GM12801 (cell line): ENCODE results near the gene CPXM1.

Source experiments
- TF ChIP-seq, protein P1 (sequence below): IDR thresholded peaks from one replicate; pipeline ENCODE4 v1.5.1; 2011; ENCODE audit warnings: control low read depth; ENCODE audit not compliant: insufficient read length; ENCODE audit errors: extremely low read depth

Gene CPXM1

DNA sequence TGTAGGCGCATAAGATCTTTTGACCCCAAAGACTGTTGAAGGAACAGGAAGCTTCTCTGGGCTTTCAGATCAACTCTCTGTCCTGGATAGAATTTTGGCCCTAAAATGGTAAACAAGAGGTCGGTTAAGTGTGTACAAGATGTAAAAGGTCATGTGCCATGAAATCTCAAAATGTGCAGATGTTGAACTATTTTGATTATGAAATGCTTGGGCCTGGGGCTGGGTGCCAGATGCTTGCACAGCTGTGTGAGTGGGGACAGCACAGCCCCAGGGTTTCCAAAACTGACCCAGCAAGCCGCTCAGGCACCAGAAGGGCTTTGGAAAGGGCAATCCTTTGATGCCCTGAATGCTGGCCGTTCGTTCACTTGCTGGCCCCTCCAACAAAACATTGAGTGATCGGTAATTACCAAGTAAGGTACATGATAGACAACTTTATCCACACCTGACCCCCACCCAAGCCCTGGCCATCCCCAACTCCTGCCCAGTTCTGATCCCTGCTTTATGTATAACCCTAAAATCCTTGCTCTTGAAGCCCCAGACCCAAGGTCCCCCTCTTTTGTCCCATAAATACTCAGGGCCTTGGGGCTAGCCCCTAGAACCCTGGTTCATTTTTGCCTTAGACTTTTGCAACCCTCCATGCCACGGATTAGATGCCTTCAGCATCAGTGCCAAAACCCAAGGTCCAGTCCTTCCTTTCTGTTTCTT is 17.6 kb upstream of the CPXM1 start:
- TF ChIP-seq, protein P1, sequence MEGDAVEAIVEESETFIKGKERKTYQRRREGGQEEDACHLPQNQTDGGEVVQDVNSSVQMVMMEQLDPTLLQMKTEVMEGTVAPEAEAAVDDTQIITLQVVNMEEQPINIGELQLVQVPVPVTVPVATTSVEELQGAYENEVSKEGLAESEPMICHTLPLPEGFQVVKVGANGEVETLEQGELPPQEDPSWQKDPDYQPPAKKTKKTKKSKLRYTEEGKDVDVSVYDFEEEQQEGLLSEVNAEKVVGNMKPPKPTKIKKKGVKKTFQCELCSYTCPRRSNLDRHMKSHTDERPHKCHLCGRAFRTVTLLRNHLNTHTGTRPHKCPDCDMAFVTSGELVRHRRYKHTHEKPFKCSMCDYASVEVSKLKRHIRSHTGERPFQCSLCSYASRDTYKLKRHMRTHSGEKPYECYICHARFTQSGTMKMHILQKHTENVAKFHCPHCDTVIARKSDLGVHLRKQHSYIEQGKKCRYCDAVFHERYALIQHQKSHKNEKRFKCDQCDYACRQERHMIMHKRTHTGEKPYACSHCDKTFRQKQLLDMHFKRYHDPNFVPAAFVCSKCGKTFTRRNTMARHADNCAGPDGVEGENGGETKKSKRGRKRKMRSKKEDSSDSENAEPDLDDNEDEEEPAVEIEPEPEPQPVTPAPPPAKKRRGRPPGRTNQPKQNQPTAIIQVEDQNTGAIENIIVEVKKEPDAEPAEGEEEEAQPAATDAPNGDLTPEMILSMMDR: no peak

DNA sequence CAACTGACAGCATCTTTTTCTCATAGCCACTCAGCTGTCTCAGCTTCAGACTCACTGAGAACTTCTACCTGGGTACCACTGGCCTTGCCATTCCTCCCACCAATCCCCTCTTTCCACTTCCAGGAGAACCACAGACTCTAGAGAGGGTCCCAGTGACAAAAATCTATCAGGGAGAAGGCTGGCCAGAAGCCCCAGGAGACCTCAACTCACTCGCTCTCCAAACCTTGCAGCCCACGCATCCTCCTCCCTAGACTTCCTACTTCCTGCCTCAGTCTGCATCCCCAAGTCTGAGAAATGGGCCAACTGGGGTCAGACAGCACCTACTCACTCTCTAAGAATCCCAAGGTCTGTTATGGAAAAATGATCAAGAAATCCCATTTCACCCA is 16.9 kb upstream of the CPXM1 start:
- TF ChIP-seq, protein P1: no peak

DNA sequence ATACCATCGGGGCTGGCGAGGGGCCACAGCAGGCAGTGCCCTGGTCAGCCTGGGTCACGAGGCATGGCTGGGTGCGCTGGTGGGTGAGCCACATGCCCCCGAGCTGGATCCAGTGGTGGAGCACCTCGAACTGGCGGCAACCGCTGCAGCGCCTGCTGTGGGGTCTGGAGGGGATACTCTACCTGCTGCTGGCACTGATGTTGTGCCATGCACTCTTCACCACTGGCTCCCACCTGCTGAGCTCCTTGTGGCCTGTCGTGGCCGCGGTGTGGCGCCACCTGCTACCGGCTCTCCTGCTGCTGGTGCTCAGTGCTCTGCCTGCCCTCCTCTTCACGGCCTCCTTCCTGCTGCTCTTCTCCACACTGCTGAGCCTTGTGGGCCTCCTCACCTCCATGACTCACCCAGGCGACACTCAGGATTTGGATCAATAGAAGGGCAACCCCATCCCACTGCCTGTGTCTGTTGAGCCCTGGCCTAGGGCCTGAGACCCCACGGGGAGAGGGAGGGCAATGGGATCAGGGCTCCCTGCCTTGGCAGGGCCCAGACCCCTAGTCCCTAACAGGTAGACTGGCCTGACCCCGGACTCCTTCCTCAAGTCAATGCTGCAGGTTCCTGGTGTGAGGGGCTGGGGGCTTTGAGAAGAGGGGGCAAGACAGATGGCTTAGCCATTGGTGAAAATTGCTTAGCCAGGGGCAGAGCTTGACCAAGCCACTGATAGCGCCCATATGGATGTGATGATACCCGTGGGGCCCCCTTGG is 16.3 kb upstream of the CPXM1 start:
- TF ChIP-seq, protein P1: no peak

DNA sequence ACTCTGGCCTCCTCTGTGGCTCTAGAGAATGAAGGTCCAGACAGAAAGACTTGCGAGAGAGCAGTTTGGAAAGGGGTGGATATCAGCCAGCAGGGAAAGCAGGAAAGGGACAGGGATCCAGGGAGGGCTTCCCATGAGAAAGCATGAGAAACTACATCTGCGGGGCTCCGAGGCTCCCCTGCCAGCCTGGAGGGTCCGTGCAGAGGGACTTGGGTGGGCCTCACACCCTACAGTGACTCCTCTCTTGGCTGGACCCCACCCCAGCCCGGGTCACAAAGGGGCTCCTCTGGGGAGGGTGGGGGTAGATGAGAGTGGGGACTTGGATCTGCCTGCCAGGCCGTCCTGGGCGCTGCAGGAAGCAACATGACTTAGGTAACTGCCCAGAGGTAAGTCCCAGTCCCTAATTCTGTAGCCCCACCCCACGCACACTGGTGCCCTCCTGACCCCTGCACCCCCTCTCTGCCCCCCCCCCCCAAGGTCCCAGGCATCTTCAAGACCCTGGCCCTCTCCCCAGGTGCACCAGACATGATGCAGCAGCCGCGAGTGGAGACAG is 15.7 kb upstream of the CPXM1 start, which contains the start of gene TMEM239:
Gene TMEM239 (plus strand): TSS at position 335 of the 553 bp plus-strand sequence. CDS start 191 bp downstream, at position 526.
- TF ChIP-seq, protein P1: no peak

DNA sequence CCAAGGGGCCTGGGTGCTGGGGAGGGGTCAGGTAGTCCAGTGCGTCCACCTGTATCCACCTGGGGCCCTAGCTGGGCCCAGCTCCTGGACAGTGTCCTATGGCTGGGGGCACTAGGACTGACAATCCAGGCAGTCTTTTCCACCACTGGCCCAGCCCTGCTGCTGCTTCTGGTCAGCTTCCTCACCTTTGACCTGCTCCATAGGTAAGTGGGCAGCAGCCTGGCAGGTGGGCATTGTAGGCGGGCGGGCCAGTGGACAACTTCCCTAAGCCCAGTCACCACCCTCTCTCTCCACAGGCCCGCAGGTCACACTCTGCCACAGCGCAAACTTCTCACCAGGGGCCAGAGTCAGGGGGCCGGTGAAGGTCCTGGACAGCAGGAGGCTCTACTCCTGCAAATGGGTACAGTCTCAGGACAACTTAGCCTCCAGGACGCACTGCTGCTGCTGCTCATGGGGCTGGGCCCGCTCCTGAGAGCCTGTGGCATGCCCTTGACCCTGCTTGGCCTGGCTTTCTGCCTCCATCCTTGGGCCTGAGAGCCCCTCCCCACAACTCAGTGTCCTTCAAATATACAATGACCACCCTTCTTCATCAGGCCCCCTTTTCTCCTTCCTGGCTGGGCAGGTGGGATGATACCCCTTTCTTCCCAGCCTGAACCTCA is 14.9 kb upstream of the CPXM1 start:
- TF ChIP-seq, protein P1: no peak

DNA sequence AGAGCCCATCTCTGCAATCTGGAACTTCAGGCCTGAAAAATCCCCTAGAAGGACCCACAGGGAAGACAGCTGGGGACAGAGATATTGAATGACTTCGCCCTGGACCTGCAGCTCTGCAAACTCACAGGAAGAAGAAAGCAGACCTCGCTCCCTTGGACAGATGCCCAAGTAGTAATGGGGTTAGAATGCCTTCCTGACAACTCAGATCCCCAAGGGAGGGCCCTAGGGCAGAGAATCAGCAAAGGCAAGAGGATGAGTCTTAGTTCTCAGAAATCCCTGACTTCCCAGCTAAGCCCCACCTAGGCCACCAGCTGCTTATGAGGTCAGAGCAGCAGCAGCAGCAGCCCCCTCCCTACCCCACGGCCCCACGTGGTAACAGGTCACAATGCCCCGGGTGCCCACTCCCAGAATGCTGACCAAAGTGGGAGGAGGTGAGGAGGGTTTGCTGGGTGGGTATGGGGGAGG is 14.2 kb upstream of the CPXM1 start, which contains the start of gene C20orf141:
Gene C20orf141 (plus strand): TSS at position 401 of the 465 bp plus-strand sequence. CDS start 198 bp downstream, outside the sequence.
- TF ChIP-seq, protein P1: no peak

DNA sequence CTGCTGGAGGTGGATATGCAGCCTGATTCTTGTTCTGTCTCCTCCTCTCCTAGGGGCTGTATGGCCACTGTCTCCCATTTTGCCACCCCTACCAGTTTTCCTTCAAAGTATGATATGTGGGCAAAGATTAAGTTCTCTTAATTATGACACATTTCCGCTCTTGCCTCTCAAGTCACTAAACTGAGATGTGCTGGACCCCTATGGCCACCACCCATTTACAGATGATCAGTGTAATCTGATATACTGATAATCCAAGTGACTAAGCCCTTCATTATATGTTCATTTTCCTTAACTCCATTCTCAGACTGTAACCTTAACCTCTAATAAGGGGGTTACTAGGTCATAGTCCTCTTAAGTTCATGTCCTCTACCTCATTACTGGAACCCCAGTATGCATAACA is 13.6 kb upstream of the CPXM1 start:
- TF ChIP-seq, protein P1: no peak
